GM19463 (cell line): ENCODE data around the gene TSR2.
"Not testable (repeated sequence)": the region's sequence is repeated elsewhere in the genome, so short reads cannot be mapped to it uniquely, and the experiment has no call there.

Source experiments
- ATAC-seq: cut with Tn5 transposase; IDR thresholded peaks from one replicate; pipeline ENCODE4 v1.9.1; 2021; ENCODE audit warnings: mild to moderate bottlenecking, moderate library complexity; ENCODE audit not compliant: unreplicated experiment

TSR2 gene

GRCh38 chrX:54473993-54474859, 34.0 kb downstream of the TSR2 start:
- no peak for ATAC-seq

GRCh38 chrX:54479136-54480111, 39.2 kb downstream of the TSR2 start:
- ATAC-seq = no peak

- no peak for ATAC-seq
Measured at GRCh38 chrX:54482839-54483593, 42.8 kb downstream of the TSR2 start.

- ATAC-seq = no peak
Measured at GRCh38 chrX:54483946-54484345, 43.7 kb downstream of the TSR2 start.

DNA sequence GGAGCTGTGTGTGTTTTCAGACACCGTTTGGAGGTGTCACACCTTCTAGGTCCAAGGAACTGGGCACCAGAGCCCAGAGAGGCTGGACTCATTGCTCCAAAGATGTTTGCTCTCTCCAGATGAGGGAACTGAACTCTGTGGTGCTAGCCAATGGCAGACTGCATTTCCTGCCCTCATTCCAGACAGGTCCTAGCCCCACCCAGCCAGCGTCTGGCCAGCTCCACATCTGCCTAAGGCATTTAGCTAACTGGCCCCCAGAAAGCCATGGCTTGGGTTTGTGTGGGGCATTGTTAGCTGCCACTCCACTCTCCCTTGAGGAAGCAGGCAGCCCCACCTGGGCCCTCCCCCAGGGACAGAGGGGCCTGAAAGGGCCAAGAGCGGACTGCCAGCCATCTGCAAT, 44.5 kb downstream of the TSR2 start:
- ATAC-seq = no peak

GRCh38 chrX:54489819-54490218, 49.6 kb downstream of the TSR2 start:
- ATAC-seq = not testable (repeated sequence)

DNA sequence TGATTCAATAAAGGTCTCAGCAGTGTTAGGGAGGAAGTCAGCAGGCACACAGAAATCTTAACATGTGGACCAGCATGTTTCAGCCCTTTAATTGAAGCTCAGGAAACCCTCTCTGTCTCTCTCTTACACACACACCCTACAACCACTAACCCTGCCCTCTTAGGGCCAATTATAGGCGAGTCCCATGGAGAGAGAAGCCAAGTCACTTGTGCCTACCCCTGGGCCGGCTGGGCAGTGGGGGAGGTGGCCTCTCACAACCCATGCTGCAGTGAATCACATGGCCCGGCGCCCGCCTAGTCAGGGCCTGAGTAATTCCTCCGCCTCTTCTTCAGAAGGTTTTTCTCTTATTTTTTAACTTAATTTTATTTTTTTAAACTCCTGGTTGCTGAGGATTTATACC, 52.1 kb downstream of the TSR2 start:
- no peak for ATAC-seq

DNA sequence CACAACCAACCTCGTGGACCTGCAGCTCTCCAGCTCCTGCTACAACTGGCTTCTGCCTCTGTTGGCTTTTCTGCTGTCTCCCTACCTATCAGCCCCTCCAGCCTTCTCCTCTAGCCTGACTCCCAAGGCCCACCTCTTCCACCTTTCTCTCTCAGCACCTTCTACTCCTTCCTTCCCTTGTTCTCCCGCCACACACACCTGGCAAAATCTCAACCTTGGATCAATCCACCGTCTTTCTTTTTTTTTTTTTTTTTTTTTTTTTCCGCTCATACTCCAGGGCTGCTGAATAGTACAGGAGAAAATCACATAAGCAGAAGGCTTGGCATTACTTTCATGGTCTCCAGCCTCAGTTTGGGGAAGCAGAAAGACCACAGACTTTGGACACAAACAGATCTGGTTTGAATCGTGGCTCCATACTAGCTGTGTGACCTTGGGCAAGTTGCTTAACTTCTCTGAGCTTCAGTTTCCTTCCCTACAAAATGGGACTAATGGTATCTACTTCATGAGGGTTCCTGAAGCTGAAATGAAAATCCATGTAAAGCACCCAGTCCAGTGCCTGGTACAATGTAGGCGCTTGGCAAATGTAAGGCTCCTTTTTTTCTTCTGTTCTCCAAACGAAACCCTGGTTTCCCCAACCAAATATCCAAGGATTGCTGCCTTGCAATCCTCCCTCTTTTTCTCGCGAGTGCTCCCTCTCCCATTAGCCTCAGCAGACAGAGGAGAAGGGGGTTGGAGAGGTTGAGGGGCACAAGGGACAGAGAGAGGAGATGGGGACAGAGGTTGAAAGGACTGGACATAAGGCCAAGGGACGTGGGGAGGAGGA, 54.2 kb downstream of the TSR2 start:
- no peak for ATAC-seq
